SK-N-MC (cell line): ENCODE results near the gene MAP3K9.

Experiments
- EZH2 ChIP-seq: fragments of 200-600 bp; sonication (generic); IDR thresholded peaks from one replicate; pipeline ENCODE4 v1.6.1; 2017; ENCODE audit warnings: antibody characterized with exemption
- POLR2AphosphoS5 ChIP-seq: IDR thresholded peaks from 2 replicates; pipeline ENCODE4 v1.6.1; 2012; ENCODE audit warnings: mild to moderate bottlenecking, low read depth, low read length, borderline replicate concordance

GRCh38 chr14:70680748-70681147 is 128.6 kb downstream of the MAP3K9 start:
- TF ChIP-seq POLR2AphosphoS5, result no peak
- TF ChIP-seq EZH2, result no peak
